A673 (cell line): Measurements from ENCODE around the gene ZNRF4. TPM values are rescaled to one million over a fixed set of nuclear protein-coding genes. Genes with fewer than 3 reads are reported as not detected.

Experiments
- BruUV-seq: library from RNA; stranded (reverse); fragments of 400-500 nt; replicated peaks from 2 replicates; lab custom pipeline; 2021; lab: Mats Ljungman, UMichigan
- CTCF ChIA-PET: fragments of 300-600 bp; sonication (Branson Sonifier 250); formaldehyde crosslinking; loops from one replicate; lab custom pipeline; 2022; ENCODE audit warnings: antibody characterized with exemption; lab: Charles Lee
- POLR2A ChIA-PET: fragments of 300-600 bp; sonication (Branson Sonifier 250); formaldehyde crosslinking; loops from one replicate; lab custom pipeline; 2022; ENCODE audit warnings: antibody characterized with exemption; ENCODE audit not compliant: low non-redundant PET; lab: Charles Lee
- DNase-seq: peaks from one replicate; pipeline ENCODE4 v3.0.0-alpha.2; 2015; ENCODE audit warnings: low spot score
- H3K27ac ChIP-seq: fragments of 200-600 bp; sonication (generic); 2 replicates; pipeline ENCODE4 v1.5.1; 2016; ENCODE audit warnings: mixed run types, low read depth, mild to moderate bottlenecking, mixed read lengths, antibody characterized with exemption, low read length; ENCODE audit not compliant: poor library complexity, severe bottlenecking
- H3K27me3 ChIP-seq: fragments of 200-600 bp; sonication (generic); replicated peaks from 2 replicates; pipeline ENCODE4 v1.6.1; 2017; ENCODE audit warnings: mixed run types, low read depth, mild to moderate bottlenecking, mixed read lengths, antibody characterized with exemption, low read length; ENCODE audit not compliant: insufficient read depth, poor library complexity
- H3K36me3 ChIP-seq: fragments of 200-600 bp; sonication (generic); 2 replicates; pipeline ENCODE4 v1.6.1; 2016; ENCODE audit warnings: mixed run types, mild to moderate bottlenecking, mixed read lengths, antibody characterized with exemption, low read length; ENCODE audit not compliant: insufficient read depth, poor library complexity, severe bottlenecking
- H3K4me1 ChIP-seq: fragments of 200-600 bp; sonication (generic); 2 replicates; pipeline ENCODE4 v1.6.1; 2017; ENCODE audit warnings: mixed run types, mild to moderate bottlenecking, mixed read lengths, antibody characterized with exemption, low read length; ENCODE audit not compliant: insufficient read depth, poor library complexity, severe bottlenecking
- H3K4me3 ChIP-seq: fragments of 200-600 bp; sonication (generic); 2 replicates; pipeline ENCODE4 v1.5.1; 2016; ENCODE audit warnings: low read depth, mixed run types, mild to moderate bottlenecking, mixed read lengths, low read length; ENCODE audit not compliant: poor library complexity, severe bottlenecking
- H3K9me3 ChIP-seq: fragments of 200-600 bp; sonication (generic); 2 replicates; pipeline ENCODE4 v1.6.1; 2016; ENCODE audit warnings: mixed run types, low read depth, mild to moderate bottlenecking, mixed read lengths, antibody characterized with exemption, low read length; ENCODE audit not compliant: poor library complexity, severe bottlenecking
- EZH2 ChIP-seq: fragments of 200-600 bp; sonication (generic); IDR thresholded peaks from 2 replicates; pipeline ENCODE4 v1.6.1; 2017; ENCODE audit warnings: borderline replicate concordance, low read depth, mild to moderate bottlenecking, mixed read lengths, antibody characterized with exemption, low read length; ENCODE audit not compliant: poor library complexity, severe bottlenecking
- intact Hi-C: fragments of 100-400 bp; cut with micrococcal nuclease; formaldehyde crosslinking; loops from one replicate; pipeline ENCODE4 v1.10.0; 2022; ENCODE audit not compliant: unreplicated experiment
- total RNA-seq: library from RNA; stranded (reverse); gene quantifications from 2 replicates; pipeline ENCODE4 v1.2.3, GENCODE V29; 2021
- TF ChIP-seq, protein P1 (sequence below): fragments of 300-800, 200-600 bp; sonication (generic); conservative IDR thresholded peaks from 2 replicates; pipeline ENCODE4 v1.5.1; 2017; ENCODE audit warnings: low read depth, mild to moderate bottlenecking, antibody characterized with exemption, low read length, moderate library complexity, mixed read lengths

Gene ZNRF4
- total RNA-seq, 1 experiment from 2014 or later: not detected

- ChIA-PET CTCF (interaction anchor here (0.5 to 0.7 kb wide), 2 partner anchors 12 to 20 kb away, joined by 4 to 11 read pairs; no protein-coding TSS in a partner anchor), POLR2A (no interaction called here)
- H3K4me1 ChIP-seq: no peaks in the 10 kb centered on the region
- H3K27me3 ChIP-seq: no peaks in the 10 kb centered on the region
- H3K4me3 ChIP-seq: no peak overlapping the region
- no peaks in the 10 kb centered on the region for H3K36me3 ChIP-seq
- DNase-seq: peak; percentile 50
- no peaks in the 10 kb centered on the region for H3K9me3 ChIP-seq
- BruUV-seq: no TSS peak
- H3K27ac ChIP-seq: no peak overlapping the region
- TF ChIP-seq, protein P1, sequence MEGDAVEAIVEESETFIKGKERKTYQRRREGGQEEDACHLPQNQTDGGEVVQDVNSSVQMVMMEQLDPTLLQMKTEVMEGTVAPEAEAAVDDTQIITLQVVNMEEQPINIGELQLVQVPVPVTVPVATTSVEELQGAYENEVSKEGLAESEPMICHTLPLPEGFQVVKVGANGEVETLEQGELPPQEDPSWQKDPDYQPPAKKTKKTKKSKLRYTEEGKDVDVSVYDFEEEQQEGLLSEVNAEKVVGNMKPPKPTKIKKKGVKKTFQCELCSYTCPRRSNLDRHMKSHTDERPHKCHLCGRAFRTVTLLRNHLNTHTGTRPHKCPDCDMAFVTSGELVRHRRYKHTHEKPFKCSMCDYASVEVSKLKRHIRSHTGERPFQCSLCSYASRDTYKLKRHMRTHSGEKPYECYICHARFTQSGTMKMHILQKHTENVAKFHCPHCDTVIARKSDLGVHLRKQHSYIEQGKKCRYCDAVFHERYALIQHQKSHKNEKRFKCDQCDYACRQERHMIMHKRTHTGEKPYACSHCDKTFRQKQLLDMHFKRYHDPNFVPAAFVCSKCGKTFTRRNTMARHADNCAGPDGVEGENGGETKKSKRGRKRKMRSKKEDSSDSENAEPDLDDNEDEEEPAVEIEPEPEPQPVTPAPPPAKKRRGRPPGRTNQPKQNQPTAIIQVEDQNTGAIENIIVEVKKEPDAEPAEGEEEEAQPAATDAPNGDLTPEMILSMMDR: no peak
- no peak for TF ChIP-seq EZH2
- intact Hi-C loops: no loop called here
Measured at GRCh38 chr19:5445071-5445470, 10.1 kb upstream of the ZNRF4 start.

- DNase-seq: peak; percentile 51
- Histone ChIP-seq H3K27me3 (no peaks in the 10 kb centered on the region), H3K4me1 (no peaks in the 10 kb centered on the region), H3K4me3 (no peak overlapping the region), H3K27ac (no peak overlapping the region), H3K36me3 (no peaks in the 10 kb centered on the region), H3K9me3 (no peaks in the 10 kb centered on the region)
- ChIA-PET POLR2A (interaction anchor here (0.6 kb wide), 1 partner anchor 246 kb away, joined by 3 read pairs; no protein-coding TSS in a partner anchor), CTCF (interaction anchor here (0.5 to 0.8 kb wide), 2 partner anchors 12 to 1306 kb away, joined by 4 read pairs; no protein-coding TSS in a partner anchor)
- intact Hi-C loops: no loop called here
- BruUV-seq: no TSS peak
- TF ChIP-seq EZH2: no peak
- TF ChIP-seq, protein P1: no peak
Measured at GRCh38 chr19:5445561-5446055, 9.6 kb upstream of the ZNRF4 start.

GRCh38 chr19:5447700-5448311 lies 7.4 kb upstream of the ZNRF4 start:
- no TSS peak for BruUV-seq
- H3K4me1 ChIP-seq: no peaks in the 10 kb centered on the region
- H3K27ac ChIP-seq: no peak overlapping the region
- POLR2A ChIA-PET: interaction anchor here (0.6 to 0.7 kb wide), 2 partner anchors 10 to 145 kb away, joined by 3 to 8 read pairs; no protein-coding TSS in a partner anchor
- H3K36me3 ChIP-seq: no peaks in the 10 kb centered on the region
- H3K4me3 ChIP-seq: no peak overlapping the region
- CTCF ChIA-PET: interaction anchor here (0.7 kb wide), 1 partner anchor 134 kb away, joined by 6 read pairs; no protein-coding TSS in a partner anchor
- TF ChIP-seq, protein P1: no peak
- no peak for TF ChIP-seq EZH2
- intact Hi-C loops: no loop called here
- DNase-seq: peak; percentile 42
- no peaks in the 10 kb centered on the region for H3K27me3 ChIP-seq
- no peaks in the 10 kb centered on the region for H3K9me3 ChIP-seq
